ENCODE results near the gene GGT7. TPM values are rescaled to one million over a fixed set of nuclear protein-coding genes. Genes with fewer than 3 reads are reported as not detected.
"Not testable (repeated sequence)": the region's sequence is repeated elsewhere in the genome, so short reads cannot be mapped to it uniquely, and the experiment has no call there.

Gene GGT7
- total RNA-seq = 1 to 10 TPM; 5.7 to 7.2 TPM

- POLR2A ChIA-PET = no interaction called here
- CTCF ChIA-PET = interaction anchor here (0.6 to 5.2 kb wide), 13 partner anchors 12 to 223 kb away, joined by 3 to 29 read pairs (median 6); partner anchors contain the start of genes GSS and MYH7B
- Mint-ChIP-seq H3K27me3 (peaks cover 3% of the 10 kb centered on the region), H3K4me3 (peak within 1 kb of the TSS; percentile 71), H3K9me3 (no peaks in the 10 kb centered on the region), H3K27ac (peak within 1 kb of the TSS; percentile 82), H3K36me3 (ENCODE audit: low read depth) (peaks cover 2% of the 10 kb centered on the region), H3K4me1 (peaks cover 58% of the 10 kb centered on the region)
- DNase-seq = peak; percentile 84
These were observed at the start of gene GGT7 for GRCh38 chr20:34872622-34873224. Gene GGT7 (minus strand): TSS chr20:34872856. CDS start chr20:34872815, 41 bp downstream.

GRCh38 chr20:34921436-34921835 is 48.8 kb upstream of the GGT7 start:
- Mint-ChIP-seq H3K4me3 (no peak overlapping the region), H3K27me3 (no peaks in the 10 kb centered on the region), H3K27ac (no peak overlapping the region), H3K36me3 (ENCODE audit: low read depth) (peaks cover 39% of the 10 kb centered on the region), H3K4me1 (peaks cover 39% of the 10 kb centered on the region), H3K9me3 (peaks cover 2% of the 10 kb centered on the region)
- CTCF ChIA-PET = interaction anchor here (2.0 kb wide), 1 partner anchor 11 kb away, joined by 5 read pairs; no protein-coding TSS in a partner anchor
- POLR2A ChIA-PET = no interaction called here
- no peak for DNase-seq

- Mint-ChIP-seq H3K4me1 (peaks cover 33% of the 10 kb centered on the region), H3K9me3 (peaks cover 2% of the 10 kb centered on the region), H3K4me3 (no peak overlapping the region), H3K27me3 (no peaks in the 10 kb centered on the region), H3K36me3 (ENCODE audit: low read depth) (peaks cover 35% of the 10 kb centered on the region), H3K27ac (no peak overlapping the region)
- POLR2A ChIA-PET = no interaction called here
- CTCF ChIA-PET = interaction anchor here (0.6 to 1.6 kb wide), 3 partner anchors 19 to 1230 kb away, joined by 3 read pairs; no protein-coding TSS in a partner anchor
- DNase-seq = no peak
These were observed 47.4 kb upstream of the GGT7 start for GRCh38 chr20:34920055-34920454.

GRCh38 chr20:34916774-34917354 is 44.2 kb upstream of the GGT7 start:
- no peak overlapping the region for H3K4me3 Mint-ChIP-seq
- H3K27me3 Mint-ChIP-seq = no peaks in the 10 kb centered on the region
- CTCF ChIA-PET = interaction anchor here (1.5 to 2.1 kb wide), 2 partner anchors 11 to 18 kb away, joined by 4 read pairs; no protein-coding TSS in a partner anchor
- no peak for DNase-seq
- peaks cover 33% of the 10 kb centered on the region for H3K4me1 Mint-ChIP-seq
- no peak overlapping the region for H3K27ac Mint-ChIP-seq
- peaks cover 42% of the 10 kb centered on the region for H3K36me3 Mint-ChIP-seq (ENCODE audit: low read depth)
- POLR2A ChIA-PET = interaction anchor here (0.6 kb wide), 1 partner anchor 38 kb away, joined by 5 read pairs; no protein-coding TSS in a partner anchor
- peaks cover 2% of the 10 kb centered on the region for H3K9me3 Mint-ChIP-seq

GRCh38 chr20:34915749-34916455 is 43.2 kb upstream of the GGT7 start:
- CTCF ChIA-PET = interaction anchor here (0.5 to 2.1 kb wide), 3 partner anchors 10 to 774 kb away, joined by 3 to 4 read pairs (median 4); no protein-coding TSS in a partner anchor
- H3K4me3 Mint-ChIP-seq = no peak overlapping the region
- peaks cover 2% of the 10 kb centered on the region for H3K9me3 Mint-ChIP-seq
- peaks cover 27% of the 10 kb centered on the region for H3K4me1 Mint-ChIP-seq
- H3K27ac Mint-ChIP-seq = no peak overlapping the region
- H3K36me3 Mint-ChIP-seq (ENCODE audit: low read depth) = peaks cover 42% of the 10 kb centered on the region
- DNase-seq = no peak
- POLR2A ChIA-PET = no interaction called here
- H3K27me3 Mint-ChIP-seq = no peaks in the 10 kb centered on the region

GRCh38 chr20:34915131-34915530 is 42.5 kb upstream of the GGT7 start:
- Mint-ChIP-seq H3K9me3 (peaks cover under 1% of the 10 kb centered on the region), H3K27ac (no peak overlapping the region), H3K4me1 (peaks cover 23% of the 10 kb centered on the region), H3K36me3 (ENCODE audit: low read depth) (peaks cover 34% of the 10 kb centered on the region), H3K27me3 (no peaks in the 10 kb centered on the region), H3K4me3 (no peak overlapping the region)
- ChIA-PET CTCF (interaction anchor here (0.5 to 2.1 kb wide), 3 partner anchors 9 to 775 kb away, joined by 3 to 4 read pairs (median 4); no protein-coding TSS in a partner anchor), POLR2A (no interaction called here)
- DNase-seq = no peak

- no peak overlapping the region for H3K27ac Mint-ChIP-seq
- H3K36me3 Mint-ChIP-seq (ENCODE audit: low read depth) = peaks cover 8% of the 10 kb centered on the region
- CTCF ChIA-PET = interaction anchor here (0.6 to 1.3 kb wide), 2 partner anchors 33 to 717 kb away, joined by 3 to 4 read pairs; no protein-coding TSS in a partner anchor
- H3K4me1 Mint-ChIP-seq = peaks cover 10% of the 10 kb centered on the region
- no peak for DNase-seq
- H3K9me3 Mint-ChIP-seq = no peaks in the 10 kb centered on the region
- H3K4me3 Mint-ChIP-seq = no peak overlapping the region
- POLR2A ChIA-PET = no interaction called here
- no peaks in the 10 kb centered on the region for H3K27me3 Mint-ChIP-seq
These were observed 35.2 kb upstream of the GGT7 start for GRCh38 chr20:34907616-34908469.

GRCh38 chr20:34904202-34904621 is 31.6 kb upstream of the GGT7 start:
- no peak overlapping the region for H3K4me3 Mint-ChIP-seq
- CTCF ChIA-PET = interaction anchor here (1.1 kb wide), 1 partner anchor 21 kb away, joined by 3 read pairs; no protein-coding TSS in a partner anchor
- peaks cover 15% of the 10 kb centered on the region for H3K4me1 Mint-ChIP-seq
- H3K9me3 Mint-ChIP-seq = peaks cover 2% of the 10 kb centered on the region
- POLR2A ChIA-PET = no interaction called here
- no peaks in the 10 kb centered on the region for H3K27me3 Mint-ChIP-seq
- no peak for DNase-seq
- no peak overlapping the region for H3K27ac Mint-ChIP-seq
- H3K36me3 Mint-ChIP-seq (ENCODE audit: low read depth) = peaks cover 18% of the 10 kb centered on the region

GRCh38 chr20:34898731-34899130 is 26.1 kb upstream of the GGT7 start:
- DNase-seq, H3K9me3 Mint-ChIP-seq, POLR2A ChIA-PET, H3K27me3 Mint-ChIP-seq, H3K4me3 Mint-ChIP-seq, H3K4me1 Mint-ChIP-seq, H3K27ac Mint-ChIP-seq: not testable (repeated sequence)
- CTCF ChIA-PET = interaction anchor here (1.8 to 1.9 kb wide), 2 partner anchors 17 to 29 kb away, joined by 4 read pairs; no protein-coding TSS in a partner anchor
- H3K36me3 Mint-ChIP-seq (ENCODE audit: low read depth) = peaks cover 29% of the 10 kb centered on the region

- H3K27ac Mint-ChIP-seq, POLR2A ChIA-PET, H3K27me3 Mint-ChIP-seq: not testable (repeated sequence)
These were observed 25.5 kb upstream of the GGT7 start for GRCh38 chr20:34898129-34898528.

GRCh38 chr20:34896086-34896621 is 23.5 kb upstream of the GGT7 start:
- no peak for DNase-seq
- Mint-ChIP-seq H3K9me3 (peaks cover 2% of the 10 kb centered on the region), H3K27me3 (no peaks in the 10 kb centered on the region), H3K4me3 (no peak overlapping the region), H3K27ac (no peak overlapping the region), H3K36me3 (ENCODE audit: low read depth) (peaks cover 26% of the 10 kb centered on the region), H3K4me1 (peaks cover 25% of the 10 kb centered on the region)
- POLR2A ChIA-PET = no interaction called here
- CTCF ChIA-PET = interaction anchor here (0.6 kb wide), 1 partner anchor 1459 kb away, joined by 3 read pairs; no protein-coding TSS in a partner anchor

More at GRCh38 chr20:34898129-34898528, 25.5 kb upstream of the GGT7 start:
- not testable (repeated sequence) for H3K4me3 Mint-ChIP-seq, H3K4me1 Mint-ChIP-seq, H3K9me3 Mint-ChIP-seq, DNase-seq
- CTCF ChIA-PET = interaction anchor here (1.8 to 1.9 kb wide), 2 partner anchors 18 to 29 kb away, joined by 4 read pairs; no protein-coding TSS in a partner anchor
- H3K36me3 Mint-ChIP-seq (ENCODE audit: low read depth) = peaks cover 29% of the 10 kb centered on the region

- CTCF ChIA-PET = interaction anchor here (0.5 kb wide), 1 partner anchor 10 kb away, joined by 6 read pairs; no protein-coding TSS in a partner anchor
- H3K27ac Mint-ChIP-seq = no peak overlapping the region
- peaks cover 2% of the 10 kb centered on the region for H3K9me3 Mint-ChIP-seq
- H3K27me3 Mint-ChIP-seq = no peaks in the 10 kb centered on the region
- peaks cover 32% of the 10 kb centered on the region for H3K4me1 Mint-ChIP-seq
- no peak overlapping the region for H3K4me3 Mint-ChIP-seq
- H3K36me3 Mint-ChIP-seq (ENCODE audit: low read depth) = peaks cover 22% of the 10 kb centered on the region
- POLR2A ChIA-PET = no interaction called here
- no peak for DNase-seq
These were observed 22.8 kb upstream of the GGT7 start for GRCh38 chr20:34895465-34895864.

Measured in activated CD4-positive, alpha-beta T cell treated with anti-CD3 and anti-CD28 coated beads, Interleukin-2, amount 10 ng/mL, durations not matched to agents 7 days and 5 days (primary cell).